Endometrium (tissue), 2 donors: ENCODE measurements around the gene SCN4B.

ENCODE experiments used
- FAIRE-seq: peaks from 2 replicates; lab custom pipeline; 2012; peaks lifted over from hg19 to GRCh38; lab: Jason Lieb, UNC
- donor health status: control.
- donor health status: control.

SCN4B gene

GRCh38 chr11:118152020-118152551 lies 537 bp downstream of the SCN4B start:
- no peak for FAIRE-seq

- no peak for FAIRE-seq
Observed at GRCh38 chr11:118151431-118151830, 1.2 kb downstream of the SCN4B start.

- no peak for FAIRE-seq
Observed at GRCh38 chr11:118149493-118149892, 3.1 kb downstream of the SCN4B start.

GRCh38 chr11:118148856-118149255 lies 3.8 kb downstream of the SCN4B start:
- no peak for FAIRE-seq

- no peak for FAIRE-seq
Observed at GRCh38 chr11:118148240-118148639, 4.4 kb downstream of the SCN4B start.

GRCh38 chr11:118147502-118147901 lies 5.1 kb downstream of the SCN4B start:
- FAIRE-seq: no peak

- no peak for FAIRE-seq
Observed at GRCh38 chr11:118146554-118146953, 6.1 kb downstream of the SCN4B start.

GRCh38 chr11:118145285-118146227 lies 7.1 kb downstream of the SCN4B start:
- FAIRE-seq: no peak

GRCh38 chr11:118144301-118145268 lies 8.0 kb downstream of the SCN4B start:
- no peak for FAIRE-seq

GRCh38 chr11:118143661-118144185 lies 8.9 kb downstream of the SCN4B start:
- FAIRE-seq: no peak

- no peak for FAIRE-seq
Observed at GRCh38 chr11:118142809-118143208, 9.8 kb downstream of the SCN4B start.

GRCh38 chr11:118142081-118142480 lies 10.5 kb downstream of the SCN4B start:
- FAIRE-seq: no peak

GRCh38 chr11:118139578-118139977 lies 13.0 kb downstream of the SCN4B start:
- no peak for FAIRE-seq

GRCh38 chr11:118138839-118139420 lies 13.7 kb downstream of the SCN4B start:
- FAIRE-seq: no peak

- no peak for FAIRE-seq
Observed at GRCh38 chr11:118136801-118137200, 15.8 kb downstream of the SCN4B start.

GRCh38 chr11:118136341-118136740 lies 16.3 kb downstream of the SCN4B start:
- FAIRE-seq: no peak

GRCh38 chr11:118135796-118136165 lies 16.8 kb downstream of the SCN4B start:
- no peak for FAIRE-seq

GRCh38 chr11:118135051-118135795 lies 17.4 kb downstream of the SCN4B start:
- no peak for FAIRE-seq

- no peak for FAIRE-seq
Observed at GRCh38 chr11:118133816-118134215, 18.8 kb downstream of the SCN4B start.

GRCh38 chr11:118132385-118133151 lies 20.1 kb downstream of the SCN4B start:
- no peak for FAIRE-seq
